ENCODE data around the gene ADGRL4. TPM values are rescaled to one million over a fixed set of nuclear protein-coding genes. Genes with fewer than 3 reads are reported as not detected.

Gene ADGRL4
- total and polyA plus RNA-seq, 2 of the 13 experiments (the other 11 are each of a cell fraction or from before 2014, with no cell fraction given) = not detected

DNA sequence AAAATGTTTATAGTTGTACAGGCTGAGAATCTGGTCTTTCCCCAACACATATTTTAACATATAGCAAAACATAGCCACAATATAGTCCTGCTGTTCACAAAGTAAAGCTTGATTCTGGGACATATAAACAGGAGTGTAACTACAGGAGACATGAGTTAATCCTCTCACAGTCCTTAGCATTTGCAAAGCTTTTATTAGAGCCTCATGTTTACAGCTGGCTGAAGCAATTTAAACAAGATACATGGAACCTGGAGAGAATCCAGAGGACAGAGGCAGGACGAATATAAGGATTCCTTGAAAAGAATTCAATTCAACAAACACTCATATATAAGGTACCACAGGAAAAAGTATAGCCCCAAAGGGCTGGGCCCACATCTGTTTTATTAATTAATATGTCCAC, 163.4 kb downstream of the ADGRL4 start (continued):
- TF ChIP-seq SAP130 (CRISPR knock-in tag; IDR thresholded peaks at IDR 0.05; ENCODE audit: low read depth) = no peak
- TF ChIP-seq ZNF30 (CRISPR knock-in tag; IDR thresholded peaks at IDR 0.05) = no peak
- TF ChIP-seq ZMAT3 (CRISPR knock-in tag; conservative IDR thresholded peaks at IDR 0.05) = no peak
- TF ChIP-seq MAFK (conservative IDR thresholded peaks at IDR 0.05 in 1 of 2, IDR thresholded peaks at IDR 0.05 in 1 of 2; ENCODE audit: low read length in 2 of 2) = no peak
- TF ChIP-seq ZNF251 (CRISPR knock-in tag; IDR thresholded peaks at IDR 0.05) = no peak
- no peak for TF ChIP-seq ATF7-NPFF (CRISPR knock-in tag; IDR thresholded peaks at IDR 0.05; ENCODE audit: low read depth)

DNA sequence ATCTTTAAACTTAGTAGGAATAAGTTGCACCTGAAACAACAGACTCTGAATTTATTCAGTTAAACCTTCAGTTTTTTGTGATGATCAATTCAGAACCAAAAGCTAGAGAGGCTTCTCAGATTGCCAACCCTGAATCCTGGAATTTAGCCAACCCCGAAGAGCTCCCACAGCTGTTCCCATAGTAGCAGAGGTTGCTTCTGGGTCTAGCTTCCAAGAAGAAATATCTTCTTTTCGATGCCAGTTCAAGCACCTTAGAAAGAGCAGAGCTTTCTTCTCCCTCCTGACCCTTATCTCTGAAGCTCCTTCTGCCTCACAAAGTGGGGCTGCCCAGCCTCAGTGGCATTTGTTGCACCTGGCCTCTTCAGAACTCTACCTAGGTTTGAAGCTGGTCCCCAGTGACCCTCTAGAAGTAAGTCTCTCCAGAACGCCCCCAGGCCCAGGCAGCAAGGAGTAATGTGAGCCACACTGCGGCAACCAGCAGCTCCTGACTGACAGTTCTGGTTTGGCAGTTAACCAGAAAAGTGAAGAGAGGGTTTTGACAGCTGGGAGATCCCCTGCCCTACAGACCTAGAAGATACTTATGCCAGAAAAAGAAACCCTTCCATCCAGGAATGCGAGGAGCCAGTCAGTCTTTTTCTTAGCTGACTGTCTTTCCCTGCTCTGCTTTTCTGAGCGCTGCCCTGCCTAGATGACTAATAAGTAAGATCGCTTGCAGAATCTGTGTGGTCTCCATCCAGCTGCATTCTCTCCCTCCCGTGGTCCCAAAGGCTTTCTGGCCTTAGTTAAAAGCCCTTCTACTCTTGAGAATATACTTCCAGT, 165.9 kb downstream of the ADGRL4 start:
- ATAC-seq = no peak
- FAIRE-seq = no peak
- intact Hi-C loops (cut with micrococcal nuclease; ENCODE audit: unreplicated experiment) (no loop called here), in situ Hi-C loops (cut with HindIII; ENCODE audit: extremely low pct_ligation_motif_present, low pct_unique_long_range_greater_than_20kb) (loop anchor here (25.0 kb wide), 1 partner anchor 522 kb away; no protein-coding TSS in a partner anchor)
- H2AFZ ChIP-seq (ENCODE audit: low read length) = no peak overlapping the region
- no peak for DNase-seq (ENCODE audit: low spot score)
- H3K9ac ChIP-seq (ENCODE audit: insufficient read depth, low read depth, low read length) = no peak overlapping the region
- no peaks in the 10 kb centered on the region for H3K9me3 ChIP-seq (ENCODE audit: low read length)
- no peaks in the 10 kb centered on the region for H3K36me3 ChIP-seq (replicated peaks in 1 of 2; ENCODE audit: control insufficient read depth in 1 of 2, insufficient read depth in 2 of 2, low read length in 2 of 2)
- no TSS peak for BruUV-seq (replicated peaks)
- POLR2A ChIA-PET = no interaction called here
- H4K20me1 ChIP-seq (ENCODE audit: insufficient read depth, low read length) = no peaks in the 10 kb centered on the region
- H3K4me1 ChIP-seq (ENCODE audit: insufficient read depth, low read length) = no peaks in the 10 kb centered on the region
- CTCF ChIA-PET (ENCODE audit: low intra/inter-chr PET ratio, low total read pairs) = interaction anchor here (1.4 kb wide), 1 partner anchor 513 kb away, joined by 14 read pairs; no protein-coding TSS in a partner anchor
- TF ChIP-seq, protein P1, sequence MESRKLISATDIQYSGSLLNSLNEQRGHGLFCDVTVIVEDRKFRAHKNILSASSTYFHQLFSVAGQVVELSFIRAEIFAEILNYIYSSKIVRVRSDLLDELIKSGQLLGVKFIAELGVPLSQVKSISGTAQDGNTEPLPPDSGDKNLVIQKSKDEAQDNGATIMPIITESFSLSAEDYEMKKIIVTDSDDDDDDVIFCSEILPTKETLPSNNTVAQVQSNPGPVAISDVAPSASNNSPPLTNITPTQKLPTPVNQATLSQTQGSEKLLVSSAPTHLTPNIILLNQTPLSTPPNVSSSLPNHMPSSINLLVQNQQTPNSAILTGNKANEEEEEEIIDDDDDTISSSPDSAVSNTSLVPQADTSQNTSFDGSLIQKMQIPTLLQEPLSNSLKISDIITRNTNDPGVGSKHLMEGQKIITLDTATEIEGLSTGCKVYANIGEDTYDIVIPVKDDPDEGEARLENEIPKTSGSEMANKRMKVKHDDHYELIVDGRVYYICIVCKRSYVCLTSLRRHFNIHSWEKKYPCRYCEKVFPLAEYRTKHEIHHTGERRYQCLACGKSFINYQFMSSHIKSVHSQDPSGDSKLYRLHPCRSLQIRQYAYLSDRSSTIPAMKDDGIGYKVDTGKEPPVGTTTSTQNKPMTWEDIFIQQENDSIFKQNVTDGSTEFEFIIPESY (CRISPR knock-in tag; IDR thresholded peaks at IDR 0.05) = no peak
- TF ChIP-seq PCBP2 (optimal IDR thresholded peaks at IDR 0.05; ENCODE audit: low read depth, low read length, poor library complexity, severe bottlenecking) = no peak
- H3K4me2 ChIP-seq (ENCODE audit: low read depth, low read length) = no peak overlapping the region
- no peak overlapping the region for H3K27ac ChIP-seq (ENCODE audit: extremely low read length, insufficient read depth, low read length)
- no peaks in the 10 kb centered on the region for H3K79me2 ChIP-seq (ENCODE audit: insufficient read depth, low read length)
- no peaks in the 10 kb centered on the region for H3K27me3 ChIP-seq (ENCODE audit: control insufficient read depth in 1 of 2, insufficient read depth in 2 of 2, low read length in 2 of 2)
- 2% methylated on average over 7 of the region's 8 CpGs for WGBS (ENCODE audit: low lambda C conversion rate)
- no peak overlapping the region for H3K4me3 ChIP-seq (replicated peaks in 1 of 3; ENCODE audit: insufficient read depth in 1 of 3, low read depth in 2 of 3, low read length in 3 of 3)
